ENCODE data around the gene C10orf62. TPM values are rescaled to one million over a fixed set of nuclear protein-coding genes. Genes with fewer than 3 reads are reported as not detected.
A peak's percentile ranks its signal among the peaks of the same experiment; 100 is the strongest.
"Not testable (repeated sequence)": the region's sequence is repeated elsewhere in the genome, so short reads cannot be mapped to it uniquely, and the experiment has no call there.

C10orf62 gene, protein sequence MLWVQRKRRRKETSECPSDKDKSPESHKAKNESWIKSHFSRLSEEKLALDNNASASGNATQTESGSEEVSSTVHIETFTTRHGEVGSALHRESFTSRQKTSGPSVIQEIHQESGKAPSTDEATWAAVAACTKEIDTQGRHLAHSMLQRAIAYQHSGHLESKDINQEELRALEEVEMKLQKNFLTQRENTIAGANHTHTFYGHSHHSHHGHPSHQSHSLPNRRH
- polyA plus RNA-seq (ENCODE audit: insufficient read length in 10 of 10): under 1 TPM in 1 of 10 donors, not detected in 9; 0.17 TPM
- long read RNA-seq, donor 1: 0 reads
- long read RNA-seq, donor 2: 0 reads
- long read RNA-seq, donor 3: 0 reads
- long read RNA-seq, donor 4: 0 reads
- long read RNA-seq, donor 5: 0 reads
- long read RNA-seq, donor 6: 0 reads
- long read RNA-seq, donor 7: 0 reads
- long read RNA-seq, donor 8: 0 reads
- long read RNA-seq, donor 9: 0 reads

DNA sequence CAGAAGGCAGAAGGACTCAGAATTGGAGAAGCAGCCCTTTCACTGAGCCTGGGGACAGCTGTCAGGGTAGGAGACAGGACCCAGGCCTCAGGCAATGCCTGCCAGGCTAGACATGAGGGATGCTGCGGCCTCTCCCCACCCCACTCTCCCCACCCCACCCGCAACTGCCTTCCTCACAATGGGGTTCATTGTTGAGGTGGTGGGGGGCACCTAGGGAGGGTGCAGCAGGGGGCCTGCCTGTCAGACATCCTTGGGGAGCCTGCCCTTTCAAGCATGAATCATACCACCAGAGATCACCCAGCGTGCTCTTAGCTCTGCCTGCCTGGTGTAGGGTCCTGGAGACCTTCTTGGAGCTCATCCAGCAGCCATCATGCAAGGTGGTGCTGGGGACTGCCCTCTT lies at the start of gene C10orf62:
Gene C10orf62, plus strand, starts transcription at position 243 of the 400 bp plus-strand sequence. CDS start 177 bp downstream, outside the sequence.
- no peak for DNase-seq

DNA sequence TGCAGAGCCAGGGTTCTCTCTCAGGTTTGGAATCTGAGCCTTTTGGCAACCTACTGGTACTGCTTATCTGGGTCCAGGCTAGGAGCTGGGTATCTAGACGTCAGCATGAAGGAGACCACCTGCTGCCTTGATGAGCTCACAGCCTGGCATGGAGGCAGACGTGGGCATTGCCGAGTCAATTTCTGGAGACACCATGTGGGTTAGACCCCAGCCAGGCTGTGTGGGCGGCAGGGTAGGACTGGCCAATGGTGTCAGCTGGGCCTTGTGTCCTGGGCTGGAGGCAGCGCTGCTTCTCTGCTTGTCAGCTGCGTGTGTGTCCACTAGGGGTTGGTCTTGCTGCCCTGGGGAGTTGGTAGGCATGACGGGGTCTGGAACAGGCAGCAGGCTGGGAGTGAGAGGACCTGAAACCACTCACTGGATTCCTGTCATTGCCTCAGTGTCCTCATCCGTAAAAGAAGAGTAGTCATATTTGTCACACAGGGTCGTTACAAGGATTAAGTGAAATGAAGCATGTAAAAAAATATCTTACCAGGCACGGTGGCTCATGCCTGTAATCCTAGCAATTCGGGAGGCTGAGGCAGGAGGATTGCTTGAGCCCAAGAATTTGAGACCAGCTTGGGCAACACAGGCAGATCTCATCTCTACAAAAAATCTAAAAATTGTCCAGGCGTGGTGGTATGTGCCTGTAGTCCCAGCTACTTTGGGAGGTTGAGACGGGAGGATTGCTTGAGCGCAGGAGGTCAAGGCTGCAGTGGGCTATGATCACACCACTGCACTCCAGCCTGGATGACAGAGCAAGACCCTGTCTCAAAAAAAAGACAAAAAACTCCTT lies 48.6 kb upstream of the C10orf62 start:
- no peak for DNase-seq

DNA sequence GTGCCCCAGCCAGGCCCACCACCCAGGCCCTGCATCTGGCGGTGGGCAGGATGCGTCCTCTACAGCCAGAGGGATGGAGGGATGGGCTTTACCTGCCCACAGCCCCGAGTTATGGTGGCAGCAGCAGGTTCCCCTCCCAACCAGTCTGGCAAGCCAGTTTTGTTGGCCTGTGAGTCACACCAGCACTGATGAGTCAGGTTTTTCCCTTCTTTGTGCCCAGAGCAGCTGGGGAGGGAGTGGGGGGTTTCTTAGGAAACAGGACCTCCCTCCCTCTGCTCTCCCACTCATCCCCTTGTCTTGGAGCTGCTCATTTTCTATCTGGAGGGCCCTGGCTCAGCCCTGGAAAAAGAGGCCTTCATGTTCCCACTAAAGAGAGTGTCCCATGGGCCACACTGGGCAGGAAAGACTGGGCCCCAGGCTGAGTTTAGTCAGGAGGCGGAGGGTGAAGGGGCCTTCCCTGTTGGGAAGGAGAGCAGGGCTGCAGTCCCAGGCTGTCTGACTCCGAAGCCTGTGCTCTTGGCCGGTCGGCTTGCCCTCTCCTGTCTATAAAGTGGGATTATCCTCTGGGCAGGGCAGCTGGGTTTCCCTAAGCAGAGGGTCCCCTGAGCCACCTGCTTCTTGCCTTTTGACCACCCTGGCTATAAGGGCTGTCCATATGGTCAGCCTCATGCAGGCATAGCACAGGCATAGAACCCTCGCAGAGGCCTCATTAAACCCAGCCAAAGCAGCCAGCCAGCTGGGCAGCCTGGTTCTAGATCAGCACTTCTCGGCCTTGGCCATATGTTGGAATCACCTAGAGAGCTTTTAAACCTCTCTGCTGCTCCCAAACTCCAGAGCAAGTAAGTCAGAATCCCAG lies 47.1 kb upstream of the C10orf62 start:
- peak; percentile 88 to 96 (median 91) for DNase-seq

DNA sequence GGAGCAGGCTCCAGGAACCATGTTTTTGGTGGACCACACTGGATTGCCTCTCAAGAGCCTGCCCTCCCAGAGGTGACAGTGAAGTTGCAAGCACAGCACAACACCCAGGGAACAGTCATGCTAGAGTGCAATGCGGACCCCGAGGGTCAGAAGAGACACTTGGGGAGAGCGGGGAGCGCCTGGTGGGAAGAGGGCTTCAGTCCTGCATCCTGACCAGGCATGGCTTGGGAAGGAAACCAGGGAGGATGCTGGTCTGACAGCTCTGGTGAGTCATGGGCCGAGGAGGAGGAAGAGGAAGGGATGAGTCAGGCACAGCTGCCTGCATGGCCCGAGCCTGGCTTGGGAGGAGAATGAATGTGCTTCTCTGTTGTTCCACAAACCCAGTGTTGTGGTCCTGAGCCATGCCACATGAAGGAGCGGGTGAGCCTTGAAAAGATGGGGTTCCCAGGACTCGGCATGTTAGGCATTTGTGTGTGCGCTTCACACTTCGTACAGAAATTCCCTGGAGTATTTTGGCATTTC lies 46.4 kb upstream of the C10orf62 start:
- DNase-seq: peak; percentile 63 to 87 (median 81)

DNA sequence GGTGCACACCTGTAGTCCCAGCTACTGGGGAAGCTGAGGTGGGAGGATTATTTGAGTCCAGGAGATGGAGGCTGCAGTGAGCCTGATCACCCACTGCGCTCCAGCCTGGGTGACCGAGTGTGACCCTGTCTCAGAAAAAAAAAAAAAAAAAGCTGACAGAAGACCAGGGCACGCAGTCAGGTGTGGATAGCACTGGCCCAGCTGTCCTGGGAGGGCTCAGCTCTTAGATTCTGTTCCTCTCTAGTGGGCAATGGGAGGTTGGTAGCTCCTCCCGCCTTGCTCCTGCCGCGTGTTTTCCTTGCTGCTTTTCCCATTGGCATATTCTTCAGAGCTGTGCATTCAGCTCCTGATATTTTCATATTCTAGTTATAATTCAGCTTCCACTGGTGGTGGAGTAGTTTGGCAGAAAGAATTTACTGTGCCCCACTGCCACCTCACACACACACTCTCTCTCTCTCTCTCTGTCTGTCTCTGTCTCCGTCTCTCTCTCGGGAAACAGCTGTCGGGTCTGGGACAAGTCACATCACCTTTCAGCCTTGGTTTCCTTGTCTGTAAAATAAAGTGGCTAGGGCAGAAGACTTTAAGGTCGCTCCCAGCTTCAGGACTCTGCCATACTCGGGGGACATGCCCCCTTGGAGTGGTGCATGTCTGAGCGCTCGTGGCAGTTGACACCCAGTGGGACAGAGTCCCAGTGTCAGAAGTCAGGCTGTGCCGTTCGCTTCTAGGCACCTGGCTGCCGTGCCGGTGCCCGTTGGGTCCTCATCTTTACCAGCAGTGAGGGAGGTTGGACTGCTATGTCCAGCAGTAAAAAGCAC lies 42.9 kb upstream of the C10orf62 start:
- DNase-seq: no peak

DNA sequence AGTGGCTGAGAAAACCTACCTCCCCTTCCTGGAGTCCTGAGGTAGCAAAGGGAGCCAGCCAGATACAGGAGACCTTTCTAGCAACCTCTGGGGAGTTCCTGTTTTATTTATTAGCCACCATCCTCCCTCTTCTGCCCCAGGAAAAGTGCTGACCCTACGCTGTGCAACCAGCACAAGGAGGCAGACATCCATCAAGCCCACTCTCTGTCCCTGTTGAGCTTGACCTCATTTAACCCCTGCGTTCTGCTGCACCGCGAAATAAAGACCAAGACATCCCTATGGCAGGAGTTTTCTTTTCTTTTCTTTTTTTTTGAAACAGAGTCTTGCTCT lies 42.3 kb upstream of the C10orf62 start:
- DNase-seq: no peak

DNA sequence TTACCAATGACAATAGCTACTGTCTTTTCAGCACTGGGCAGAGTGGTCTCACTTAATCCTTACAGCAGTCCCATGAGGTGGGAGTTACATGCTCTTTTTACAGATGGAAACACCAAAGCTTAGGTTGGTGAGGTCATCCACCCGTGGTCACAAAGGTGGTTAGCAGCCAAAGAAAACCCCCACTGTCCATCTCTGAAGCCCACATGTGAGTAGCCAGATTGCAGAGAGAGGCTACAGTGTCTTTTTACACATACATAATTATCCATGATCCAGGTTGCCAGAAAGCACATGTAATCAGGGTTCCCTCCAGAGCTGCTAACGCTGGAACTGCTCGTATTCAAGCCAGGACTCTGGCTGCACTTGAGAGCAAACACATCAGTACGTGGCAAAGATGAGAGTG lies 41.6 kb upstream of the C10orf62 start:
- peak in 1 of 3 donors; percentile 77 for DNase-seq

DNA sequence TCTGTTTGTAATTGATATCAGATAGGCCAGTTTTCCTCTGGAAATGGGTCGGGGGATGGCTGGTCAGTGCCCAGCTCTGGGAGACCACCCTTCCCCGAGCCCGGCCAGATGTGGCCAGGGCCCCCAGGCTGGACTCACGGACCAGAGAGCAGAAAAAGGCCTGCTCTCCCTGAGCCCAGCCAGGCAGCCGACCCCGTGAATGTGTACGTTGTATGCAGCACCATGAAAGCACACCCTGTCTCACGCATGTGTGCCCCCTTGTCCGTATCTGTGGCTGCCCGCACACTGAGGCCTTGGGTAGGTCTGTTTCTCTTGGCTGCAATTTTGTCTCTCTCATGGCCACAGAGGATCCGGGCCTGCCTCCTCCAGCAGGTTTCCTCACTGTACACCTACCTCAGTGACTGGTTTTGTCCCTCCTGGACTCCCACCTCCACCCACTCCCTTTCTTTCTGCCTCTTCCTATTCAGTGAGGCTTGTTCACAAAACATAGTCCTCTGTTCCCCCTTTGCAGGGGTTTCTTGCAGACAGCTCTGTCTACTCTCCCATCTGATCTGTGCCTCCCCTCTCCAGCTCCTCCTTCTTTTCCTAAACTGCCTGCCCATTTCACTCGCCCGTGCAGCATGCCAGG lies 40.6 kb upstream of the C10orf62 start:
- no peak for DNase-seq

DNA sequence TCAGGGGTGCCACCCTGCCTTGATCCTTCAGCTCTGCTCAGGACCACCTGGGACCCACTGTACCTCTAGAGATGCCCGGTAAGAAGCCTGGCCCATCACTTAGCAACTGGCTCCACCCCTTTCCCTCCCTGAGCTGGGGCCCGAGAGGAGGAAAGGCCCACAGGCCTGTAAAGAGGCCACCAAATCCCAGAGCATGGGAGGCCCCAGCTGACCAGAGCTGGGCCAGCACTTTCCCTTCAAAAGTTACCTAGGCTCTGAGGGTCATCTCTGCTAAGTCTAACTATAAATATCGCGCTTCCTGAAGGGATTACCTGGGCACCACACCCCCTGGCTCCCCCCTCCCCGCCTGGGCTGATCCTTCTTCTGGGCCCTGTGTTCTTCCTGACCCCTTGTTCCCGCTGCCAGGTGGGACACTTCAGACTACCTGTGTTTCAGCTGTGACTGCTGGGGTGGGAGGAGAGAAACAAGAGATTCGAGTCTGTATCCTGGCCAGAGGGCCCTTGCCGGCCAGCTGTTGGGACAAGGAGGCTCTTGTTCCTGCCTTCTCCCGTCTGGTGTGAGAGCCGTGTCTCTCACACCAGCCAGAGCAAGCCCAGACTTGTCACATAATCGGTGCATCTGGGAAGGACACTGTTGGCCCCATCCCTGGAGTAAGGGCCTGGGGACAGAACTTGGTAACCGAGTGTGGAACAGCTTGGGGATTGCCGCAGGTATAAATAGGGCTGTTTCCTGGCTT lies 39.8 kb upstream of the C10orf62 start:
- peak in 1 of 3 donors; percentile 69 for DNase-seq

DNA sequence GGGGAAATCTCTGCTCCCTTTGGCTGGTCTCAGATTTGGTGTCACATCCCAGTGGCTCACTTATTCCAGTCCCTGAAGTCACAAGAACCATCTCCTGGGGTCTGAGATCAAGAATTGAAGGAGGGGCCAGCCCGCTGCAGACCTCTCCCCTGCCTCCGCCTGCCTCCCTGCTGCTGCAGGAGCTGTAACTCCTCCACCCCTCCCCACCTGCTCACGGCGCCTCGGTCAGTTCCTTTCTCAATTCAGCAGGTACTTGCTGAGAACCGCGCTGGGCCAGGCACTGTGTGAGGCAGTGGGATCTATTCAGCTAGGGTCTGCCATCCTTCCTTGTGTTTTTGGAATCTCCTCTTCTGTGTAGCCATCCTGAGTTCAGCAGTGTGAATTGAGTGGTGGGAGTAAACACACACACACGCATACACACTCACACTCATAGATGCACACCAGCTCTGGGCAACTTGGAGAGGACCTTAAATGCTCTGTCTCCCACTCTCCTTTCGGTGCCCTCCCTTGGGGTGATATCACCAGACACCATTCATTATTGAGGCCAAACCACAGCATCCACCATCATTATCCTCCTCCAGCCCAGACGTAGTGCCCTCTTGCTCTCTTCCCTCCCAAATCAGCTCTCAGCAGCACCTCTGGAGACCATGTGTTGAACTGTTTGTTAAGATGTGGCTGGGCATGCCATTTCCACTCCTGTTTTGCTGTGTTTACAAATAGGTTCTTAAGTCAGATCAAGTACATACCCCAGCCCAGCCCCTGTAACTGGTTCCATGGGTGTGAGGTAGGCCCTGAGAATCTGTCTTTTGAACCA lies 39.0 kb upstream of the C10orf62 start:
- no peak for DNase-seq

DNA sequence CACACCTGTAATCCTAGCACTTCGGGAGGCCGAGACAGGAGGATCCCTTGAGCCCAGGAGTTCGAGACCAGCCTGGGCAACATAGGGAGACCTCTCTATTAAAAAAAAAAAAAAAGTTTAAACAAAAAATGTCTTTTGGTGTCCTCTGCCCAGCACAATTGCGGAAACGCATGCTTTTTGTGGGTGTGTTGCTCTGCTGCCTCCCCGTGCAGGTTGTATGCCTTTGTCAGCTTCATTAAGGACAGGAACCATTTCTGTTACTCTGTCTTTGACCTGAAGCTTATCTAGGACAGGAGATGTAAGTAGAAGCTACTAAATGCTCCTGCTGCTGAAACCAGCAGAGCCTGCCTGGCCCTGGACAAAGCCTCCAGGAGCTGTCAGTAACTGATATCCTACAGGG lies 38.2 kb upstream of the C10orf62 start:
- no peak for DNase-seq

DNA sequence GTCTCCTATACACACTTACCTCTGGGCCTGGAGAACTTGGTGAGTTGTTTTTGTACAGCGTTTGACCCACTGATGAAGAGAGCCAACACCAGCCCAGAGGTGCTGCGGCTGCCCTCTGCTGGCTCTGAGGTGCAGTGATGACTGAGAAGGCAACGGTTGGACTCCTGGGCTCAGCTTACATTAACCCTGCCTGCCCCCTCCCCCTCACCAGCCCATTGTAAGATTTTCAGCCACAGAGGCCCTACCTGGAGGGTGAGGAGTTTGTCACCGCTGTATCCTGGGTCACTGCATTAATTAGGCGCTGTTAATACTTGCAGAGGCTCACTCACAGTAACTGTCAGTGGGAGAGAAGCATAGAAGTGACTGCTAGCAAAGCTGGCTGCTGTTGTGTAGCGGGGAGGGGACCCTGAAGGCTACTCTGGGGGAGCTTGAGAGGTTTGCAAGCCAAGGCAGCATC lies 35.9 kb upstream of the C10orf62 start:
- DNase-seq: peak in 1 of 3 donors; percentile 83

DNA sequence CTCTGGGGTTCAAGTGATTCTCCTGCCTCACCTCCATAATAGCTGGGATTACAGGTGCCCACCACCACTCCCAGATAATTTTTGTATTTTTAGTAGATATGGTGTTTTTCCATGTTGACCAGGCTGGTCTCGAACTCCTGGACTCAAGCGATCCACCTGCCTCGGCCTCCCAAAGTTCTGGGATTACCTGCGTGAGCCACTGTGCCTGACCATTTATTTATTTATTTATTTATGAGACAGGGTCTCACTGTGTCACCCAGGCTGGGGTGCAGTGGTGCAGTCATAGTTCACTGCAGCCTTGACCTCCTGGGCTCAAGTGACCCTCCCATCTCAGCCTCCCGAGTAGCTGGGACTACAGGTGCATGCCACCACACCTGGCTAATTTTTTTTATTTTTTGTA lies 35.2 kb upstream of the C10orf62 start:
- not testable (repeated sequence) for DNase-seq

DNA sequence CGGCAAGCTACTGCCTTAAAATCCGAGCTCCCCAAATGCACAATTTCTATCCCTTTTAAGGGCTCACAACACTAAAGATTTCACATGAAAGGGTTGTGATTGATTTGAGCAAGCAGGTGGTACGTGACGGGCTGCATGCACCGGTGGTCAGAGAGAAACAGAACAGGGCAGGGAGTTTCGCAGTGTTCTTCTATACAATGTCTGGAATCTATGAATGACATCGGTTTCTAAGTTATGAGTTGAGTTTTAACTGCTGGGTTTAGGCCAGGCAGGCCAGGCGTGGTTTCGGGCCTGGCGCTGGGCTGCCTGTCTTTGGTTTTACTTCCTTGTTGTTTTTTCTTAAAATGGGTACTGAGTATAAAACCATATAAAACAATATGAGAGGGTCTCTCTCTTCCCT lies 34.0 kb upstream of the C10orf62 start:
- DNase-seq: not testable (repeated sequence)

DNA sequence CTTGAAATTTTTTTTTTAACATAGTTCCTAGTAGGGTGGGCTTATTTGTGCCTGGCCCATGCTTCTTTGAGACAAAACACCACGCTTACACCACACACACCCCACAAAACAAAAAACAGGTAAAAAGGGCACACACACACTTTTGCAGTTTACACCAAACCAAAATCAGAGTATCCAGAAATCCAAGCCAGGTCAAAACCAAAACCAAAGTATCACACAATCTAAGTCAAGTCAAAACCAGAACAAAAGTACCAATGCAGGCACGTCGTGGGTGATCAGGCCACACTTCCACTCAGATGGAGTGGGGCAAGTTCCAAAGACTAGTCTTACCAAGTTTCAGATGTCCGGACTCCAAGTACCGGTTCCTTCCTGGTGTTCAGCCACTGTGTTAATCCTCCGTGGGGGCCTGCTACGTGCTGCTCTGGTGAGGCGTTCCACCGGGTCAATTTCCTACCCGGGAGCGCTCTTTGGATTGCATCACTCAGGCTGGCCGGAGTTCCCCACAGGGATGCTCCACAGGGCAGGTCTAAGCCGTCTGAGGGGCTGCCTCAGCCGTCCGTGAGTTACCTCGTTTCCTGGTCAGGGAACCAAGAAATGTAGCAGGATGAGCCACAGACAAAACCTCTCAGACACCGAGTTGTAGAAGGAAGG lies 28.7 kb upstream of the C10orf62 start:
- not testable (repeated sequence) for DNase-seq

DNA sequence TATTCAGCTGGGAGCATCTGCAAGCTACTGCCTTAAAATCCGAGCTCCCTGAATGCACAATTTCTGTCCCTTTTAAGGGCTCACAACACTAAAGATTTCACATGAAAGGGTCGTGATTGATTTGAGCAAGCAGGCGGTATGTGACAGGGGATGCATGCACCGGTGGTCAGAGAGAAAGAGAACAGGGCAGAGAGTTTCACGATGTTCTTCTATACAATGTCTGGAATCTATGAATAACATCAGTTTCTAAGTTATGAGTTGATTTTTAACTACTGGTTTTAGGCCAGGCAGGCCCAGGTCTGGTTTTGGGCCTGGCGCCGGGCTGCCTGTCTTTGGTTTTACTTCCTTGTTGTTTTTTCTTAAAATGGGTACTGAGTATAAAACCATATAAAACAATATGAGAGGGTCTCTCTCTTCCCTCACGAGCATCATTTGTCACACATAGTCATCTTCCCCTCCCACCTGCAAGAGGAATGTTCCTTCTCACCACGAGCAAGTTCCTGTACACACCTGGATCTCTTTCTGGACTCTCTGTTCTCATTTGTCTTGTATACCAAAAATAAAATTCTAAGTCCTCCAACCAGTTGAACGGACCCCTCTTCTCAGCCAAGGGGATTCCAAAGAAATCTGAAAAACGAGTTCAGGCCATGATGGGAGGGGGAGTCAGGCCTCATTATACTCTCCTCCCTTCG lies 28.0 kb upstream of the C10orf62 start:
- DNase-seq: not testable (repeated sequence)

DNA sequence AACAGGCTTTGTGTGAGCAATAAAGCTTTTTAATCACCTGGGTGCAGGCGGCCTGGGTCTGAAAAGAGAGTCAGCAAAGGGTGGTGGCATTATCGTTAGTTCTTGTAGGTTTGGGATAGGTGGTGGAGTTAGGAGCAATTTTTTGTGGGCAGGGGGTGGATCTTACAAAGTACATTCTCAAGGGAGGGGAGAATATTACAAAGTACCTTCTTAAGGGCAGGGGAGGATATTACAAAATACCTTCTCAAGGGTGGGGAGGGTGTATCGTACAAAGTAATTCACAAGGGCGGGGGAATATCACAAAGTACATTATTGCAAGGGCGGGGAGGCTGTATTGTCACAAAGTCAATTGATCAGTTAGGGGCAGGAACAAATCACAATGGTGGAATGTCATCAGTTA lies 27.2 kb upstream of the C10orf62 start:
- DNase-seq: not testable (repeated sequence)
